Large intestine (tissue), 12 donors: ENCODE results near the gene ZSCAN5A. TPM values are rescaled to one million over a fixed set of nuclear protein-coding genes. Genes with fewer than 3 reads are reported as not detected.

Experiments used
- DNase-seq, 2 donors: peaks; one replicate each; pipeline versions ENCODE4 v3.0.0 to v3.0.0-alpha.2; 2013
- H3K27ac ChIP-seq: one replicate; pipeline ENCODE4 v1.5.1; 2013; ENCODE audit warnings: low read length
- H3K27me3 ChIP-seq: 2 replicates; pipeline ENCODE4 v1.6.1; 2013; ENCODE audit warnings: low read length; ENCODE audit not compliant: control insufficient read depth, insufficient read depth
- H3K36me3 ChIP-seq: 2 replicates; pipeline ENCODE4 v1.6.1; 2013; ENCODE audit warnings: low read length; ENCODE audit not compliant: control insufficient read depth, insufficient read depth
- H3K4me1 ChIP-seq: one replicate; pipeline ENCODE4 v1.6.1; 2013; ENCODE audit warnings: low read length; ENCODE audit not compliant: control insufficient read depth, insufficient read depth
- H3K4me3 ChIP-seq: one replicate; pipeline ENCODE4 v1.5.1; 2013; ENCODE audit warnings: low read length
- H3K9me3 ChIP-seq: one replicate; pipeline ENCODE4 v1.6.1; 2013; ENCODE audit warnings: mild to moderate bottlenecking, low read depth, low read length, moderate library complexity; ENCODE audit not compliant: control insufficient read depth
- WGBS: methylation state at CpG from one replicate; pipeline ENCODE4 v1.1.5; 2013; ENCODE audit warnings: low lambda C conversion rate; ENCODE audit not compliant: insufficient coverage; 5-methylcytosine and 5-hydroxymethylcytosine counted together
- long read RNA-seq, 11 donors: transcript quantifications; one replicate each; lab custom pipeline, GENCODE V29; 2026
- polyA plus RNA-seq: library from polyadenylated mRNA; unstranded; fragments of 120-200 nt; gene quantifications from one replicate; pipeline ENCODE4 v1.2.1, GENCODE V29; 2013

Gene ZSCAN5A
- 9.8 TPM for polyA plus RNA-seq
- long read RNA-seq, donor 1, partial matches to known transcripts, result 0 of 2 reads
- long read RNA-seq, donor 1, other reads (novel, unspliced or antisense), result 0 of 2 reads
- long read RNA-seq, donor 2, partial matches to known transcripts, result 0 of 1 reads
- long read RNA-seq, donor 2, other reads (novel, unspliced or antisense), result 0 of 1 reads
- long read RNA-seq, donor 3, partial matches to known transcripts, result 0 of 1 reads
- long read RNA-seq, donor 3, other reads (novel, unspliced or antisense), result 0 of 1 reads
- long read RNA-seq, donor 4, result 0 reads
- long read RNA-seq, donor 5, result 0 reads
- long read RNA-seq, donor 6, result 0 reads
- long read RNA-seq, donor 7, partial matches to known transcripts, result 0 of 5 reads
- long read RNA-seq, donor 7, other reads (novel, unspliced or antisense), result 5 of 5 reads
- long read RNA-seq, donor 8, result 0 reads
- long read RNA-seq, donor 9, partial matches to known transcripts, result 0 of 1 reads
- long read RNA-seq, donor 9, other reads (novel, unspliced or antisense), result 0 of 1 reads
- long read RNA-seq, donor 10, partial matches to known transcripts, result 0 of 2 reads
- long read RNA-seq, donor 10, other reads (novel, unspliced or antisense), result 0 of 2 reads
- long read RNA-seq, donor 11, partial matches to known transcripts, result 0 of 1 reads
- long read RNA-seq, donor 11, other reads (novel, unspliced or antisense), result 0 of 1 reads

GRCh38 chr19:56314381-56315076 is at the start of gene ZSCAN5A:
Gene ZSCAN5A, minus strand, starts transcription at chr19:56314839. Its CDS starts 89,793 bp downstream, at chr19:56225046.
- peak; percentile 96 to 99 for DNase-seq
- WGBS, result no CpG with 5 or more reads among the region's 47 CpGs
- Histone ChIP-seq H3K9me3 (no peaks in the 10 kb centered on the region), H3K36me3 (peaks cover 10% of the 10 kb centered on the region), H3K4me1 (peaks cover 4% of the 10 kb centered on the region), H3K27me3 (no peaks in the 10 kb centered on the region), H3K27ac (peak within 1 kb of the TSS; percentile 84), H3K4me3 (peak within 1 kb of the TSS; percentile 70)

GRCh38 chr19:56360841-56361240 is 46.2 kb upstream of the ZSCAN5A start:
- H3K4me1 ChIP-seq, result no peaks in the 10 kb centered on the region
- no peaks in the 10 kb centered on the region for H3K36me3 ChIP-seq
- no peaks in the 10 kb centered on the region for H3K27me3 ChIP-seq
- no peak for DNase-seq
- no peak overlapping the region for H3K27ac ChIP-seq
- no peak overlapping the region for H3K4me3 ChIP-seq
- H3K9me3 ChIP-seq, result no peaks in the 10 kb centered on the region
- WGBS, result 100% methylated on average over 1 of the region's 2 CpGs

- H3K36me3 ChIP-seq, result no peaks in the 10 kb centered on the region
- H3K4me1 ChIP-seq, result no peaks in the 10 kb centered on the region
- H3K9me3 ChIP-seq, result no peaks in the 10 kb centered on the region
- H3K27me3 ChIP-seq, result no peaks in the 10 kb centered on the region
- H3K27ac ChIP-seq, result no peak overlapping the region
- no CpG with 5 or more reads among the region's 2 CpGs for WGBS
- DNase-seq, result no peak
- H3K4me3 ChIP-seq, result no peak overlapping the region
These were observed 42.3 kb upstream of the ZSCAN5A start for GRCh38 chr19:56356944-56357343.

- Histone ChIP-seq H3K9me3 (no peaks in the 10 kb centered on the region), H3K36me3 (no peaks in the 10 kb centered on the region), H3K27me3 (no peaks in the 10 kb centered on the region), H3K4me1 (no peaks in the 10 kb centered on the region), H3K4me3 (no peak overlapping the region), H3K27ac (no peak overlapping the region)
- no peak for DNase-seq
- no CpG with 5 or more reads among the region's 1 CpG for WGBS
These were observed 40.9 kb upstream of the ZSCAN5A start for GRCh38 chr19:56355517-56355916.

- WGBS, result 88% methylated on average over 2 of the region's 6 CpGs
- peaks cover 3% of the 10 kb centered on the region for H3K4me1 ChIP-seq
- no peaks in the 10 kb centered on the region for H3K36me3 ChIP-seq
- DNase-seq, result no peak
- no peak overlapping the region for H3K4me3 ChIP-seq
- H3K27me3 ChIP-seq, result no peaks in the 10 kb centered on the region
- H3K27ac ChIP-seq, result no peak overlapping the region
- no peaks in the 10 kb centered on the region for H3K9me3 ChIP-seq
These were observed 36.6 kb upstream of the ZSCAN5A start for GRCh38 chr19:56351208-56351607.

GRCh38 chr19:56350416-56351045 is 35.9 kb upstream of the ZSCAN5A start:
- peaks cover 3% of the 10 kb centered on the region for H3K4me1 ChIP-seq
- DNase-seq, result peak; percentile 5 to 41
- no peaks in the 10 kb centered on the region for H3K9me3 ChIP-seq
- H3K4me3 ChIP-seq, result no peak overlapping the region
- H3K27ac ChIP-seq, result no peak overlapping the region
- no peaks in the 10 kb centered on the region for H3K36me3 ChIP-seq
- 0% methylated on average over 1 of the region's 8 CpGs for WGBS
- H3K27me3 ChIP-seq, result no peaks in the 10 kb centered on the region

GRCh38 chr19:56348289-56348877 is 33.7 kb upstream of the ZSCAN5A start:
- H3K9me3 ChIP-seq, result no peaks in the 10 kb centered on the region
- no peak for DNase-seq
- no CpG with 5 or more reads among the region's 5 CpGs for WGBS
- no peak overlapping the region for H3K27ac ChIP-seq
- H3K36me3 ChIP-seq, result no peaks in the 10 kb centered on the region
- no peaks in the 10 kb centered on the region for H3K27me3 ChIP-seq
- H3K4me3 ChIP-seq, result no peak overlapping the region
- peaks cover 3% of the 10 kb centered on the region for H3K4me1 ChIP-seq

GRCh38 chr19:56347163-56347778 is 32.6 kb upstream of the ZSCAN5A start:
- WGBS, result 14% methylated on average over 3 of the region's 7 CpGs
- no peak for DNase-seq

GRCh38 chr19:56341948-56342347 is 27.3 kb upstream of the ZSCAN5A start:
- DNase-seq, result no peak
- no peak overlapping the region for H3K4me3 ChIP-seq
- no peaks in the 10 kb centered on the region for H3K27me3 ChIP-seq
- no peak overlapping the region for H3K27ac ChIP-seq
- no peaks in the 10 kb centered on the region for H3K36me3 ChIP-seq
- no peaks in the 10 kb centered on the region for H3K4me1 ChIP-seq
- H3K9me3 ChIP-seq, result no peaks in the 10 kb centered on the region

More at GRCh38 chr19:56347163-56347778, 32.6 kb upstream of the ZSCAN5A start:
- Histone ChIP-seq H3K36me3 (no peaks in the 10 kb centered on the region), H3K27me3 (no peaks in the 10 kb centered on the region), H3K4me1 (peaks cover 3% of the 10 kb centered on the region), H3K9me3 (no peaks in the 10 kb centered on the region), H3K27ac (no peak overlapping the region), H3K4me3 (no peak overlapping the region)
